Endothelial cell (in vitro differentiated cells): ENCODE data around the gene TBKBP1. TPM values are rescaled to one million over a fixed set of nuclear protein-coding genes. Genes with fewer than 3 reads are reported as not detected.

Source experiments
- DNase-seq: peaks from one replicate; pipeline ENCODE4 v3.0.0; 2021; ENCODE audit warnings: low spot score
- H3K27ac Mint-ChIP-seq: one replicate; pipeline ENCODE4 v1.8.0; 2021; ENCODE audit warnings: mixed read lengths, inconsistent platforms; ENCODE audit not compliant: unreplicated experiment
- H3K27me3 Mint-ChIP-seq: one replicate; pipeline ENCODE4 v1.8.0; 2021; ENCODE audit warnings: mild to moderate bottlenecking, moderate library complexity, mixed read lengths, inconsistent platforms; ENCODE audit not compliant: unreplicated experiment
- H3K36me3 Mint-ChIP-seq: one replicate; pipeline ENCODE4 v1.8.0; 2021; ENCODE audit warnings: mild to moderate bottlenecking, low read depth, mixed read lengths, inconsistent platforms; ENCODE audit not compliant: unreplicated experiment
- H3K4me1 Mint-ChIP-seq: one replicate; pipeline ENCODE4 v1.8.0; 2021; ENCODE audit warnings: mild to moderate bottlenecking, mixed read lengths, inconsistent platforms; ENCODE audit not compliant: unreplicated experiment
- H3K4me3 Mint-ChIP-seq: one replicate; pipeline ENCODE4 v1.8.0; 2021; ENCODE audit warnings: mild to moderate bottlenecking, mixed read lengths, inconsistent platforms; ENCODE audit not compliant: unreplicated experiment
- H3K9me3 Mint-ChIP-seq: one replicate; pipeline ENCODE4 v1.8.0; 2021; ENCODE audit warnings: mixed read lengths, inconsistent platforms; ENCODE audit not compliant: unreplicated experiment
- CTCF ChIP-seq: fragments of 200-600 bp; sonication (generic); IDR thresholded peaks from one replicate; pipeline ENCODE4 v1.5.0; 2021; ENCODE audit warnings: antibody characterized with exemption; ENCODE audit not compliant: unreplicated experiment
- total RNA-seq: library from RNA; stranded (reverse); fragmentation: NEBNext Ultra II Directional; extraction: Animal tissue kit (Norgen Biotek cat#: 25700); gene quantifications from one replicate; pipeline ENCODE4 v1.2.1, GENCODE V29; 2021; ENCODE audit not compliant: unreplicated experiment

The TBKBP1 gene
- total RNA-seq, 1 donor from 2014 or later, result 31.4 TPM

- Mint-ChIP-seq H3K27ac (no peak overlapping the region), H3K9me3 (no peaks in the 10 kb centered on the region), H3K27me3 (peaks cover 5% of the 10 kb centered on the region), H3K4me3 (peak overlapping the region; percentile 70), H3K36me3 (peaks cover 27% of the 10 kb centered on the region), H3K4me1 (peaks cover 28% of the 10 kb centered on the region)
- TF ChIP-seq CTCF, result no peak
- no peak for DNase-seq
Observed at GRCh38 chr17:47699536-47699840, 5.5 kb downstream of the TBKBP1 start.

- Mint-ChIP-seq H3K27ac (no peak overlapping the region), H3K4me3 (no peak overlapping the region), H3K36me3 (peaks cover 39% of the 10 kb centered on the region), H3K4me1 (peaks cover 25% of the 10 kb centered on the region), H3K27me3 (peaks cover 9% of the 10 kb centered on the region), H3K9me3 (no peaks in the 10 kb centered on the region)
- no peak for DNase-seq
- no peak for TF ChIP-seq CTCF
Observed at GRCh38 chr17:47700471-47701449, 6.8 kb downstream of the TBKBP1 start.

- Mint-ChIP-seq H3K9me3 (no peaks in the 10 kb centered on the region), H3K27ac (no peak overlapping the region), H3K4me3 (peak overlapping the region; percentile 54), H3K4me1 (peaks cover 21% of the 10 kb centered on the region), H3K27me3 (peaks cover 9% of the 10 kb centered on the region), H3K36me3 (peaks cover 44% of the 10 kb centered on the region)
- DNase-seq, result no peak
- TF ChIP-seq CTCF, result no peak
Observed at GRCh38 chr17:47701608-47702007, 7.6 kb downstream of the TBKBP1 start.

- no peak for TF ChIP-seq CTCF
- H3K4me1 Mint-ChIP-seq, result peaks cover 19% of the 10 kb centered on the region
- H3K36me3 Mint-ChIP-seq, result peaks cover 44% of the 10 kb centered on the region
- H3K27ac Mint-ChIP-seq, result no peak overlapping the region
- no peak for DNase-seq
- H3K9me3 Mint-ChIP-seq, result no peaks in the 10 kb centered on the region
- H3K4me3 Mint-ChIP-seq, result no peak overlapping the region
- peaks cover 13% of the 10 kb centered on the region for H3K27me3 Mint-ChIP-seq
Observed at GRCh38 chr17:47702391-47702995, 8.5 kb downstream of the TBKBP1 start.

GRCh38 chr17:47703191-47703591 lies 9.2 kb downstream of the TBKBP1 start:
- peaks cover 13% of the 10 kb centered on the region for H3K27me3 Mint-ChIP-seq
- no peak overlapping the region for H3K4me3 Mint-ChIP-seq
- DNase-seq, result no peak
- TF ChIP-seq CTCF, result no peak
- no peak overlapping the region for H3K27ac Mint-ChIP-seq
- H3K9me3 Mint-ChIP-seq, result no peaks in the 10 kb centered on the region
- peaks cover 47% of the 10 kb centered on the region for H3K36me3 Mint-ChIP-seq
- peaks cover 19% of the 10 kb centered on the region for H3K4me1 Mint-ChIP-seq
